ELF-1 (cell line): ENCODE data around the gene WDR31.

Experiments
- DNase-seq: peaks from one replicate; pipeline ENCODE4 v3.0.0-alpha.2; 2016; ENCODE audit warnings: low read depth, low spot score

WDR31 gene

GRCh38 chr9:113341712-113342410 lies 1.8 kb upstream of the WDR31 start:
- no peak for DNase-seq

- no peak for DNase-seq
These were observed 2.4 kb downstream of the WDR31 start for GRCh38 chr9:113337714-113338113.

DNA sequence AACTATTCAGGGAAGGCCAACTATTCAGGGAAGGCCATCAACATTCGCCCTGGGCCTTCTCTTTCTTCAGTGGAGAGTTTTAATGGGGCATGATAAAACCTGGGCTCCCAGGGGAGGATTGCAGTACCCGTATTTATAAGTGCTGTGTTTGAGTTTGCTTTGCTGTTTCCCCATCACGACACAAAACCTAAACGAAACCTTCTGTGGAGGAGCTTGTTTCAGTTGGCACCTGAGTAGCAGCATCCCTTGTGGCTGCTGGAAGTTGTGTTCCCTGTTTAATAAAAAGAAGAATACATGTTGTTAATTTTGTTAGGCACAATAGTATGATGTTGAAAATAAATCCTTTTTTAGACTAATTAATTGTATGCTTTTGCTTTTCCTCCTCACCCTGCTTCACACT lies 8.3 kb downstream of the WDR31 start:
- no peak for DNase-seq

DNA sequence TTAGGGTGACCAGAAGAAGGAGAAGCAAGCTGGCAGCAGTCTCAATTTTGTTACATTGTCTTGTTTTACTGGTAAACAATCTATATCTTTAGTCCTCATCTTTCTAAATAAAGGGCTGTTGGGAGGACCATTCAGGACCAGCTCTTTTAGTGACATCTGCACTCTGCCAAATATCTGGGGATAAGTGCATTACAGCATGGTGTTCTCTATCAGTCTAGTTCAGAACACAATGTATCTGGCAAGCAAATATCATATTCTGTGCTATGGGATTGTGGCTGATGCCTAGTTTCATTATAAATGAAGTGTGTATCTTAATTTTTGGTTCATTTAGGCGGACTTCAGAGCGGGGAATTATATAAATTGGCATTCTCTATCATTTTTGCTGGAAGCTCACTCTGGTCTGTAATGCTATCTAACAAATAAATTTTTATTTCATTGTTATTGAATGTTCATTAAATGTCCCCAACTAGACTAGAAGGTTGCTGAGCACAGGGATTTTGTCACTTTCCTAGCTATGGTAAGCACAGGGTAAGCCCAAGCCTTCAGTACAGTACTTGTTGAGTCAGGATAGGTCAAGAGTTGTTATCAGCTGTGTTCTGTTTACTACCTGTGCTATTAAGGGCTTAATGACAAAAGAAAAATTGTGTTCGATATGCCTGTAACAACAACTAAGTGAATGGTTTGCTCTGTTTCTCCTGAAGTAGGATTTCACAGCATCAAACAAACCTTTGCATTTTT lies 11.9 kb downstream of the WDR31 start:
- no peak for DNase-seq

GRCh38 chr9:113326230-113326629 lies 13.8 kb downstream of the WDR31 start:
- no peak for DNase-seq

DNA sequence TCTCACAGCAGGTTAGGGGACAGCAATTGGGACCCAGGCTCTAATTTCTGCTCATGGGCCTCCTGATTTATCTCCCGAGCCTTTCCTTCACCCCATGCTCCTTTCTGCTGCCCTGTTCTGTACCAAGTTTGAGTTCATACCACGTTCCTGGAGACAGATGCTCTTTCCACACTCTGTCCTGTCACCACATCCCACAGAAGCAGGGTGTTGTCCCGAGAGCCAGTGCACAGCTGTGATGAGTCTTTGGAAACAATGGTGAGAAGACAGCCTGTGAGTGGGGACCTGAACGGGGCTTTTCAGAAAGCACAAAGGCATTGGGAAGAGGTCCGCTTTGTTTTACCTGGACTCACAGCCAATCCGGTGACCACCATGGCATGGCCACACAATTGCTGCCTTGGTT lies 17.4 kb downstream of the WDR31 start:
- no peak for DNase-seq

GRCh38 chr9:113320051-113320450 lies 20.0 kb downstream of the WDR31 start:
- no peak for DNase-seq

DNA sequence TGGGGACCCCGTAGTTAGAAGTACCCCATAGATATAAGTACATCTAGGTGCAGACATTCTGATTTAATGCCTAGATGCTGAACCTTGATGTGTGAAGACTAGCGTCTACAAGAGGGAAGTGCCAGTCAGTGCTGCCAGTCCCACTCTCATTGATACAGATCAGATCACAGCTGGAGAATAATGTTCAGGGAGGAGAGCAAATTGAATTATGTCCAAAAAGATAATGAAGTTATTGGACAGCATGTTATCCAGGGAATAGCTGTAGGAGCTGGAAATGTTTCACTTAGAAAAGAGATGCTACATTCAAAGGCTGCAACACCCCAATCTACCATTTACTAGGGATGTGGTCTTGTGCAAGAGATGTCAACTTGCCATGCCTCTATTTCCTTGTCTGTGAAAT lies 21.0 kb downstream of the WDR31 start:
- DNase-seq: no peak

- no peak for DNase-seq
These were observed 22.3 kb downstream of the WDR31 start for GRCh38 chr9:113317777-113318176.

DNA sequence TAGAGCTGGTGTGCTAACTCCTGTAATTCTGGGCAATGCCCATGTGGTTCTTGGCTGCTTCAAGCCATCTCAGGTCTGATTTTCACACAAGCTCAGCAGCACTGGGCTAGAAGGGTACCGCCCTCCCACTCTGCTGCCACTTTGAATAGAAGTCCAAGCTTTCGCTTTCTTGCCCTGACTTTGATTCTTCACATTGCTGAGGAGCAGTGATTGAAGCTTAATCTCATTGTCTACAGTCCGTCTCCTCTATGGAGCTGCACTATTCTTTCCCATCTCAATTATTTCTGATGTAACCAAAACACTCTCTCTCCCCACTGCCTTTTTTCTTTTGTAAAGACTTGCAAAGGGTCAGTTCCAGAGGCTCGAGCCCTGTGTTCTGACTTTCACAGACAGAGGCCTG lies 24.0 kb downstream of the WDR31 start:
- no peak for DNase-seq

DNA sequence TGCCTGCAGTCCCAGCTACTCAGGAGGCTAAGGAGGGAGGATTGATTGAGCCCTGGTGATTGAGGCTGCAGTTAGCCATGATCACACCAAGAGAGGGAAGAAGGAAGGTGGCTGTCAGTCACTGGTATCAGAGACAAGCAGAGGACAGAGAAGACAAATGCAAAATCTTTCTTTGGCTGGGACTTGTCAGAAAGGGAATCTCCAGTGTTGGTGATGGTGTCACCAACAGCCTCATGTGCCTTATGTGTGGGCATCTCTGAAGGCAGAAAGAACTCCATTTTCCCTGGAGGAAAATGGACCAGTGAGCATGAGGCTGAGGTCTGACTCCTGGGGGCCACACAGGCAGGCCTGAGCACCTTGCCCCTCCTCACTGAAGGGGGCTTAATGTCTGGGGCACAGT lies 24.8 kb downstream of the WDR31 start:
- DNase-seq: no peak

GRCh38 chr9:113313261-113313660 lies 26.8 kb downstream of the WDR31 start:
- no peak for DNase-seq

DNA sequence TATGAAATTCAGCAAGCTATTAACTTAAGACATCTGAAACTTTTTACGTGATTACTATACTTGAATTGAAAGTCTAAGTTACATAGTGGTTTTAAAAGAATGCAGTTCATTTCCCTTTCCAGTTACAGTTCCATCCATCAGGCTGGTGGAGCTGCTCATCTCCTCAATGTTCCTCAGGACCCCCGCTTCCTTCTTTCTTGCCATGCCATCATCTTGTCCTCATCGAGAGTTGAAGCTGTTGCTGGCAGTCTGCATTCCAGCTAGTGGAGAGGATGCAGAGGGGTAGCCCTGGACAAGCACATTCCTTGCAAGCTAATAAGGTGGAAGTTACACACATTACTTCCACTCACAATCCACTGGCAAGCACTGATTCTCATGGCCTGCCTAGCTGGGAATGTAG lies 28.1 kb downstream of the WDR31 start:
- DNase-seq: no peak

DNA sequence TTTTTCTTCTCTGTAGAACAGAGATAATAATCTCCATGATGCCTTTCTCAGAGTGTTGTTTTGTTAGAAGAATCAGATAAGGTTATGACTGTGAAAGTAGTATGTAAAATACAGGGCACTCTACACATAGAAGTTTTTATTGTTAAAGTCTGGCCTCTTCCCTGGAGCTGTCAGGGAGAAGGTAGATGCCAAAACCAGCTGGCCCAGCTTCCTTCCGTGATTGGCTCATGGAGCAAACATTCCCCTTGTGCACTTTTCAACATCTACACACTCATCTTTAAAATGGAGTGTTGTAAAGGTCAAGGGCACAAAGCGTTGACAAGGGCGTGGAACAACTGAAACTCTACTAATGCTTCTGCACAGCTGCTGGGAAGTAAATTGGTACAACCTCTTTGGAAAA lies 29.5 kb downstream of the WDR31 start:
- no peak for DNase-seq

GRCh38 chr9:113309204-113309813 lies 30.8 kb downstream of the WDR31 start:
- DNase-seq: no peak

- peak; percentile 60 for DNase-seq
These were observed 32.6 kb downstream of the WDR31 start for GRCh38 chr9:113307396-113307975.

DNA sequence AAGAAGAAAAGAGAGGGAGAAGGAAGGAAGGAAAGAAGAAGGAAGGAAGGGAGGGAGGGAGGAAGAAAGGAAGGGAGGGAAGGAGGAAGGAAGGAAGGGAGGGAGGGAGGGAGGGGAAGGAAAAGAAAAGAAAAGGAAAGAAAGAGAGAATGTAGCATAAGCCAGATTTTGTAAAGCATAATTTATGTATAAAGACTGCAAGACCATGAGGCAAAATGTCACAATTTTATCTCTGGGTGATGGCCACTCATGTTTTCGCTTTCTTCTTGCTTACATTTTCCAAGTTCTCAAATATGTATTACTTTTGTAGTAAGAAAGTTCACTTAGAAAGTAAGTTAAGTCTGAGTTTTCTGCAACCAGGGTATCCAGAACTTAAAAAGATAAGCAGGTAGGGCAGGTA lies 33.5 kb downstream of the WDR31 start:
- DNase-seq: no peak

DNA sequence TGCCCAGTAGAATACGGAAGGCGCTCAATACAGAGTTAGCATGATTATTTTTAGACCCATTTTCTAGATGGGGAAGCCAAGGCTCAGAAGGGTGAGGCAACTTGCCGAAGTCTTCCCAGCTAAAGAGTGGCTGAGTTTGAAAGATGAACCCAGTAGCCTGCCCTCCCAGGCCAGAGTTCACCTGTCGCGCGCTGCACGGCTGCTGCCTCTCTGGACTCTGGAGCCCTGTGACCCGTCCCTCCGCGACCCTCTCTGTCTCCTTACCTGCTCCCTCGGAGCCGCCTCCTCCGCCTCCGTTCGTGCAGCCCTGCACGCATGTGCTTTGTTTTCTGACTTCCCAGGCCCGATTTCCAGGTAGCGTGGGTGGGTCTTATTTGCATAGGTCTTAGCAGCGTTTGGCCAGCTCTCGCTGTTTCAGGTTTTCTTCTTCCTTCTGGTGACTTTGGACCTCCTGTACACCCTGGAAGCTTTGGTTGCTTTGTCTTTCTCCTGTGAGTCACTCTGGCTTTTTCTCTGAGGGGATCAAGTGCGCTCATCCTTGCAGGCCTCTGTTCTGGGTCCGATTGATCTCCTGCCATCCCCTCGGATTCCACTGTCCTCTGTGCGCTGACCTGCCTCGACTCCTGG lies 37.2 kb downstream of the WDR31 start, which contains the start of gene RNF183:
Gene RNF183, minus strand, starts transcription at position 585 of the 627 bp plus-strand sequence. CDS start 5,192 bp downstream, outside the sequence.
- peak; percentile 30 for DNase-seq

DNA sequence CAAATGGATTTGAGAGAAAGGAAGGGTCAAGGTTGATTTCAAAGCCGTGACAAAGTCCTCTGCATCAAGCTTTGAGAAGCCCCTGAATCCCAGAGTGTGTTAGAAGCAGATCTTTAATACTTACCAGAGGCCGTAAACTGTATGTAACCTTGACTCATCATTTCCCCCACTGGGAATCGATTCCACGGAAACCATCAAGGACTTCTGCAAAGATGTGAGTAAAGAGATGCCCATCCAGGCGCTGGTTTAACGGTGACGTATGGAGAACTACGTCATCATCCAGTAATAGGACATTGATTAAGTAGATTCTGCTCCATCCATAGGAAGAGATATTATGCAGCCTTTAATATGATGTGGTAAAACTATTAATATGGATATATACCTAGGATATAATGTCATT lies 38.5 kb downstream of the WDR31 start:
- DNase-seq: no peak

- DNase-seq: no peak
These were observed 40.2 kb downstream of the WDR31 start for GRCh38 chr9:113299800-113300292.

GRCh38 chr9:113298924-113299770 lies 40.9 kb downstream of the WDR31 start:
- DNase-seq: peak; percentile 36
